MM.1S (cell line): ENCODE results near the gene ATXN1.

ENCODE experiments used
- DNase-seq: peaks from one replicate; pipeline ENCODE4 v3.0.0-alpha.2; 2015
- H2AFZ ChIP-seq: fragments of 300-600 bp; sonication (generic); 2 replicates; pipeline ENCODE4 v1.6.0; 2016; ENCODE audit warnings: antibody characterized with exemption, low read length
- H3F3A ChIP-seq: fragments of 300-600 bp; sonication (generic); 2 replicates; pipeline ENCODE4 v1.6.1; 2016; ENCODE audit warnings: mild to moderate bottlenecking, antibody characterized with exemption, low read length, moderate library complexity, mixed read lengths; ENCODE audit not compliant: insufficient read depth
- H3K27ac ChIP-seq: fragments of 300-600 bp; sonication (generic); 2 replicates; pipeline ENCODE4 v1.5.1; 2016; ENCODE audit warnings: mild to moderate bottlenecking, low read length
- H3K27me3 ChIP-seq: fragments of 300-600 bp; sonication (generic); replicated peaks from 2 replicates; pipeline ENCODE4 v1.6.0; 2016; ENCODE audit warnings: low read length; ENCODE audit not compliant: insufficient read depth
- H3K36me3 ChIP-seq: fragments of 300-600 bp; sonication (generic); replicated peaks from 2 replicates; pipeline ENCODE4 v1.6.1; 2016; ENCODE audit warnings: mild to moderate bottlenecking, low read length, mixed read lengths; ENCODE audit not compliant: insufficient read depth
- H3K4me1 ChIP-seq: fragments of 300-600 bp; sonication (generic); 2 replicates; pipeline ENCODE4 v1.6.1; 2016; ENCODE audit warnings: low read length, mixed read lengths
- H3K4me2 ChIP-seq: fragments of 300-600 bp; sonication (generic); 2 replicates; pipeline ENCODE4 v1.6.0; 2016; ENCODE audit warnings: low read depth, low read length
- H3K4me3 ChIP-seq: fragments of 300-600 bp; sonication (generic); 2 replicates; pipeline ENCODE4 v1.5.1; 2016; ENCODE audit warnings: low read length, mixed read lengths
- H3K79me2 ChIP-seq: fragments of 300-600 bp; sonication (generic); 2 replicates; pipeline ENCODE4 v1.6.1; 2016; ENCODE audit warnings: mixed run types, low read length, mixed read lengths
- H3K9ac ChIP-seq: fragments of 300-600 bp; sonication (generic); 2 replicates; pipeline ENCODE4 v1.6.1; 2016; ENCODE audit warnings: low read length, mixed read lengths
- H3K9me2 ChIP-seq: fragments of 300-600 bp; sonication (generic); replicated peaks from 2 replicates; pipeline ENCODE4 v1.6.1; 2016; ENCODE audit warnings: mild to moderate bottlenecking, low read length, mixed read lengths; ENCODE audit not compliant: insufficient read depth
- H3K9me3 ChIP-seq: fragments of 300-600 bp; sonication (generic); replicated peaks from 2 replicates; pipeline ENCODE4 v1.6.1; 2016; ENCODE audit warnings: mild to moderate bottlenecking, low read length, mixed read lengths; ENCODE audit not compliant: insufficient read depth
- H4K20me1 ChIP-seq: fragments of 300-600 bp; sonication (generic); 2 replicates; pipeline ENCODE4 v1.6.1; 2016; ENCODE audit warnings: mild to moderate bottlenecking, low read length, moderate library complexity, mixed read lengths; ENCODE audit not compliant: insufficient read depth
- EZH2 ChIP-seq: fragments of 300-600 bp; sonication (generic); optimal IDR thresholded peaks from 2 replicates; pipeline ENCODE3; 2017; ENCODE audit warnings: low read depth, mild to moderate bottlenecking, antibody characterized with exemption, low read length, mixed read lengths
- EZH2phosphoT487 ChIP-seq: fragments of 300-600 bp; sonication (generic); IDR thresholded peaks from 2 replicates; pipeline ENCODE4 v1.6.1; 2018; ENCODE audit warnings: antibody characterized with exemption, low read length
- TF ChIP-seq, protein P1 (sequence below): fragments of 300-600 bp; sonication (generic); IDR thresholded peaks from 2 replicates; pipeline ENCODE4 v1.5.1; 2016; ENCODE audit warnings: antibody characterized with exemption, low read length, mixed read lengths

ATXN1 gene

DNA sequence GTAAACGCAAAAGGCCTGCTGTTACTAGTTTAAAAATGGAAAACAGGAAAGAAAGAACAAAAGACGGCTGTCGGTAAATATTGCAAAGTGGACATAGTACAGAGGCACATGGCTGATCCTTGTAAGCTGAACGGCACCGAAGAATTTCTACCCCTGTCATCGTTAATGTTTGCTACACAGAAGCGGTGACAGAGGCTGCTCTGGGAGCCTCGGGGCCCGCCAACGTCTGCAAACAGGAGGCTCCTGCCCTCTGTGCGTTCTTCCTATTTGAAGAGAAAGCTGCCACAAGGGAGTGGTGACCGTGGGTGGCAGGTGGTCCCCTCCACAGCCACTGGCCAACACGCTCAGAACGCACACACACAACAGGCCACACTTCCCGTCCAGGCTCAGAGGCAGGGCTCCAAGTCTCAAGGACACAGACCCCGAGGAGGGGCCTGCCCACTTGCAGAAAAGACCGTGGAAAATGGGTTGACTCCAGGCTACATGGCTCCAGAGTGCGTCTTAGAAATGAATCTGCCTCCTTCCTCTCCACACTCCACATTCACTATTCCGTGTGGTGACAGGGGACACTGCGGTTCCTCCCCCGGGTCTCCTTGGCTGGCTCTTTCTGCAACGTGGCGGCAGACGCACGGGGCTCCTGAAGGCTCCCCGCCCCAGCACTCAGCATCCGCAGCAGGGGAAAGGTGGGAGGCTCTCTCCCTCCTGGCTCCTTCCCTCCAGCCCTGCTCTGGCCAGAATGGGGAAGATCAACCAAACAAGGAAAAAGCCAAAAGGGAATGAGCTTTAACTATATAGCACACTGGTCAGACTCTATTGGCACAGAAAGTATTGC, 458.3 kb downstream of the ATXN1 start:
- Histone ChIP-seq H3K4me1 (peaks cover 12% of the 10 kb centered on the region), H3K9ac (no peak overlapping the region), H3K9me3 (no peaks in the 10 kb centered on the region), H3K4me2 (no peak overlapping the region), H3K4me3 (no peak overlapping the region), H3K79me2 (no peaks in the 10 kb centered on the region), H4K20me1 (no peaks in the 10 kb centered on the region), H3F3A (no peaks in the 10 kb centered on the region), H3K9me2 (no peaks in the 10 kb centered on the region), H3K27me3 (no peaks in the 10 kb centered on the region), H3K27ac (no peak overlapping the region), H2AFZ (no peak overlapping the region), H3K36me3 (no peaks in the 10 kb centered on the region)
- no peak for DNase-seq
- TF ChIP-seq EZH2phosphoT487 (no peak), EZH2 (no peak)
- TF ChIP-seq, protein P1, sequence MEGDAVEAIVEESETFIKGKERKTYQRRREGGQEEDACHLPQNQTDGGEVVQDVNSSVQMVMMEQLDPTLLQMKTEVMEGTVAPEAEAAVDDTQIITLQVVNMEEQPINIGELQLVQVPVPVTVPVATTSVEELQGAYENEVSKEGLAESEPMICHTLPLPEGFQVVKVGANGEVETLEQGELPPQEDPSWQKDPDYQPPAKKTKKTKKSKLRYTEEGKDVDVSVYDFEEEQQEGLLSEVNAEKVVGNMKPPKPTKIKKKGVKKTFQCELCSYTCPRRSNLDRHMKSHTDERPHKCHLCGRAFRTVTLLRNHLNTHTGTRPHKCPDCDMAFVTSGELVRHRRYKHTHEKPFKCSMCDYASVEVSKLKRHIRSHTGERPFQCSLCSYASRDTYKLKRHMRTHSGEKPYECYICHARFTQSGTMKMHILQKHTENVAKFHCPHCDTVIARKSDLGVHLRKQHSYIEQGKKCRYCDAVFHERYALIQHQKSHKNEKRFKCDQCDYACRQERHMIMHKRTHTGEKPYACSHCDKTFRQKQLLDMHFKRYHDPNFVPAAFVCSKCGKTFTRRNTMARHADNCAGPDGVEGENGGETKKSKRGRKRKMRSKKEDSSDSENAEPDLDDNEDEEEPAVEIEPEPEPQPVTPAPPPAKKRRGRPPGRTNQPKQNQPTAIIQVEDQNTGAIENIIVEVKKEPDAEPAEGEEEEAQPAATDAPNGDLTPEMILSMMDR = no peak

DNA sequence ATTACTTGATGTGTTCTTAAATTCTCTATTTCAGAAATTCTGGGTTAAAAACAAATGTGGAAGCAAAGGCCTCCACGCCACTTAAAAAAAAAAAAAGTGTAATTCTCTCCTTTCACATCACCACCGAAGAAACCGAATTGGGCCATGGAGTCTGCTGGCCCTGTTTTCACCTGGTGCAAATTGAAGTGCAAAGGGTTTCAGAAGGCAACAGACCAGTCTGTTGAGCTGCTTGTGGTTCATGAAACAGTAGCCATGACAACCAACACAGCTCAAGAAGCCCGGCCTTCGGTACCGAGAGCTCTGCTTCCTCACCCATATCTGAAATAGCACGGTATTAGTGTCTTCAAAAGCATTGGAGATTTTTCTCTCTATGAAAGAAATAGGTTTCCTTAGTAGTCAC, 459.7 kb downstream of the ATXN1 start:
- TF ChIP-seq, protein P1 = no peak
- no peak for TF ChIP-seq EZH2
- no peak for TF ChIP-seq EZH2phosphoT487

DNA sequence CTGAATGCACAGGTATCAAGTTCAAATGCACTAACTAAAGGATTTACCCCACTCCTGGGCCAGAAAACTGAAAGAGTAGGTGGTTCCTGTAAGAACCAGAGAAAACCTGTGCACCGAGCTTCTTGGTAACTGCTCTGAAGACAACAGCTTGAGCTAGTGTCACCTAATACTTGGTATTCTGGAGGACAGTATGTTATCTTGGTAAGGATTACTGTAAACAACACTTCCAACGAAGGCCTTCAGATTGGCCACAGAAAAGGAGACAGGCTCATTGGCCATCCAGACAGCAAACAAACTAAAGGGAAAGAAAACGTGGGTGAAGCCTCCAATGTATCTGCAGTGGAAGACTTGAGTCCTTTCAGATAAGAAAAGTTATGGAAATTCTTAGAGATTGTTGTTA, 461.4 kb downstream of the ATXN1 start:
- Histone ChIP-seq H2AFZ (no peak overlapping the region), H3K27me3 (no peaks in the 10 kb centered on the region), H3K4me2 (no peak overlapping the region), H3K36me3 (no peaks in the 10 kb centered on the region), H3F3A (no peaks in the 10 kb centered on the region), H3K27ac (no peak overlapping the region), H3K9me3 (no peaks in the 10 kb centered on the region), H3K4me1 (peaks cover 12% of the 10 kb centered on the region), H4K20me1 (no peaks in the 10 kb centered on the region), H3K9me2 (no peaks in the 10 kb centered on the region), H3K79me2 (no peaks in the 10 kb centered on the region), H3K9ac (no peak overlapping the region), H3K4me3 (no peak overlapping the region)
- no peak for TF ChIP-seq EZH2
- TF ChIP-seq EZH2phosphoT487 = no peak
- TF ChIP-seq, protein P1 = no peak
- DNase-seq = no peak

More for the DNA sequence above, 459.7 kb downstream of the ATXN1 start:
- H3K4me1 ChIP-seq = peaks cover 12% of the 10 kb centered on the region
- H4K20me1 ChIP-seq = no peaks in the 10 kb centered on the region
- H3K27me3 ChIP-seq = no peaks in the 10 kb centered on the region
- no peaks in the 10 kb centered on the region for H3K9me3 ChIP-seq
- H3K36me3 ChIP-seq = no peaks in the 10 kb centered on the region
- no peak overlapping the region for H2AFZ ChIP-seq
- H3K27ac ChIP-seq = peak overlapping the region; percentile 23; the same call in 1 of the 2 replicates
- H3K4me3 ChIP-seq = no peak overlapping the region
- no peak overlapping the region for H3K9ac ChIP-seq
- no peaks in the 10 kb centered on the region for H3F3A ChIP-seq
- H3K9me2 ChIP-seq = no peaks in the 10 kb centered on the region
- DNase-seq = peak; percentile 81
- peak overlapping the region; percentile 3; the same call in 1 of the 2 replicates for H3K4me2 ChIP-seq
- H3K79me2 ChIP-seq = no peaks in the 10 kb centered on the region
